HCT116 (cell line): ENCODE data around the gene ALPL. TPM values are rescaled to one million over a fixed set of nuclear protein-coding genes. Genes with fewer than 3 reads are reported as not detected.

Experiments used
- ATAC-seq: fragments of 200-7000 bp; cut with Tn5 transposase; 2 replicates; pipeline ENCODE4 v1.9.1; 2020; ENCODE audit warnings: mild to moderate bottlenecking, moderate library complexity
- BruUV-seq: library from RNA; stranded (reverse); fragments of 400-500 nt; replicated peaks from 2 replicates; lab custom pipeline; 2021; lab: Mats Ljungman, UMichigan
- CTCF ChIA-PET: fragments of 300-600 bp; sonication (Branson Sonifier 250); formaldehyde crosslinking; loops from one replicate; lab custom pipeline; 2021; ENCODE audit warnings: antibody characterized with exemption; lab: Charles Lee
- POLR2A ChIA-PET: fragments of 300-600, 350-600 bp; sonication (Branson Sonifier 250); formaldehyde crosslinking; loops from one replicate; lab custom pipeline; 2021; ENCODE audit warnings: antibody characterized with exemption; lab: Charles Lee
- RAD21 ChIA-PET, 2 experiments: fragments of 300-600 bp; sonication (Branson Sonifier 250); formaldehyde crosslinking; loops; one replicate each; lab custom pipeline; 2023; ENCODE audit warnings: low total read pairs in 2 of 2; ENCODE audit not compliant: uncharacterized antibody in 2 of 2, unreplicated experiment in 2 of 2, low non-redundant PET in 1 of 2; lab: Charles Lee
- DNase-seq: peaks from one replicate; pipeline ENCODE4 v3.0.0-alpha.2; 2010; ENCODE audit warnings: low read depth, low spot score
- H2AFZ ChIP-seq: fragments of 200-600 bp; shearing (Covaris generic), sonication (generic); 2 replicates; pipeline ENCODE4 v1.6.1; 2017; ENCODE audit warnings: low read depth, mixed run types, mixed read lengths, antibody characterized with exemption, low read length; ENCODE audit not compliant: poor library complexity, severe bottlenecking
- H3K27ac ChIP-seq: 2 replicates; pipeline ENCODE4 v1.5.1; 2012; ENCODE audit warnings: low read depth, low read length
- H3K27me3 ChIP-seq: fragments of 200-600 bp; sonication (generic); 2 replicates; pipeline ENCODE4 v1.6.1; 2016; ENCODE audit warnings: mixed run types, low read length, mixed read lengths; ENCODE audit not compliant: insufficient read depth
- H3K36me3 ChIP-seq, 2 experiments: fragments of 200-500 bp in 1 of 2; fragments of 200-600 bp in 1 of 2; sonication (Bioruptor generic) in 1 of 2; sonication (generic) in 1 of 2; 2 replicates each; pipeline versions ENCODE4 v1.5.1 to v1.6.1; 2014 to 2016; ENCODE audit warnings: low read length in 2 of 2, inconsistent platforms in 1 of 2, mixed read lengths in 1 of 2, mixed run types in 1 of 2; ENCODE audit not compliant: insufficient read depth in 2 of 2, control insufficient read depth in 1 of 2
- H3K4me1 ChIP-seq, 2 experiments: fragments of 200-600 bp in 1 of 2; sonication (generic) in 1 of 2; 2 replicates each; pipeline versions ENCODE4 v1.5.1 to v1.6.1; 2012 to 2017; ENCODE audit warnings: low read length in 2 of 2, inconsistent platforms in 1 of 2, mild to moderate bottlenecking in 1 of 2, mixed read lengths in 1 of 2, mixed run types in 1 of 2, moderate library complexity in 1 of 2; ENCODE audit not compliant: insufficient read depth in 2 of 2, control insufficient read depth in 1 of 2
- H3K4me2 ChIP-seq: fragments of 200-600 bp; sonication (generic); 2 replicates; pipeline ENCODE4 v1.6.1; 2017; ENCODE audit warnings: mixed run types, low read length, mixed read lengths
- H3K4me3 ChIP-seq, 2 experiments: fragments of 200-600 bp in 1 of 2; sonication (generic) in 1 of 2; replicated peaks in 1 of 2; 2 replicates each; pipeline ENCODE4 v1.5.1; 2011 to 2016; ENCODE audit warnings: low read length in 2 of 2, control low read depth in 1 of 2, low read depth in 1 of 2, mild to moderate bottlenecking in 1 of 2, mixed read lengths in 1 of 2, mixed run types in 1 of 2
- H3K79me2 ChIP-seq: fragments of 200-600 bp; sonication (generic); 2 replicates; pipeline ENCODE4 v1.6.1; 2017; ENCODE audit warnings: mild to moderate bottlenecking, mixed run types, low read length, moderate library complexity, mixed read lengths; ENCODE audit not compliant: insufficient read depth
- H3K9ac ChIP-seq: fragments of 200-600 bp; sonication (generic); 2 replicates; pipeline ENCODE4 v1.6.1; 2016; ENCODE audit warnings: low read length, mixed read lengths
- H3K9me2 ChIP-seq: fragments of 200-600 bp; sonication (generic), shearing (Covaris generic); 2 replicates; pipeline ENCODE4 v1.6.1; 2017; ENCODE audit warnings: mixed run types, mild to moderate bottlenecking, moderate library complexity; ENCODE audit not compliant: insufficient read depth
- H3K9me3 ChIP-seq, 2 experiments: fragments of 200-500 bp in 1 of 2; fragments of 200-600 bp in 1 of 2; sonication (Bioruptor generic) in 1 of 2; sonication (generic) in 1 of 2; 2 replicates each; pipeline ENCODE4 v1.6.1; 2014 to 2017; ENCODE audit warnings: low read length in 2 of 2, mixed read lengths in 2 of 2, inconsistent platforms in 1 of 2, low read depth in 1 of 2, mild to moderate bottlenecking in 1 of 2, mixed run types in 1 of 2, moderate library complexity in 1 of 2; ENCODE audit not compliant: control insufficient read depth in 1 of 2, insufficient read depth in 1 of 2
- H4K20me1 ChIP-seq: fragments of 200-600 bp; sonication (generic), shearing (Covaris generic); 2 replicates; pipeline ENCODE4 v1.6.1; 2017; ENCODE audit warnings: mixed run types, mild to moderate bottlenecking, moderate library complexity; ENCODE audit not compliant: insufficient read depth
- CBX3 ChIP-seq: IDR thresholded peaks from 2 replicates; pipeline ENCODE4 v1.6.1; 2012; ENCODE audit warnings: low read depth
- CEBPB ChIP-seq: IDR thresholded peaks from 2 replicates; pipeline ENCODE4 v1.6.1; 2012; ENCODE audit warnings: low read depth
- ELF1 ChIP-seq: IDR thresholded peaks from 2 replicates; pipeline ENCODE4 v1.6.1; 2012; ENCODE audit warnings: low read depth, borderline replicate concordance
- EZH2 ChIP-seq: fragments of 200-600 bp; sonication (generic); IDR thresholded peaks from 2 replicates; pipeline ENCODE4 v1.6.1; 2017; ENCODE audit warnings: antibody characterized with exemption, mixed run types
- FOSL1 ChIP-seq: IDR thresholded peaks from 2 replicates; pipeline ENCODE4 v1.6.1; 2012; ENCODE audit warnings: low read depth
- POLR2A ChIP-seq: IDR thresholded peaks from 2 replicates; pipeline ENCODE4 v1.7.0; 2011; ENCODE audit warnings: borderline replicate concordance; ENCODE audit not compliant: insufficient read depth, insufficient read length; ENCODE audit errors: extremely low read depth
- POLR2AphosphoS5 ChIP-seq: IDR thresholded peaks from 2 replicates; pipeline ENCODE4 v1.6.1; 2011; ENCODE audit warnings: mild to moderate bottlenecking, low read depth, low read length, moderate library complexity
- RAD21 ChIP-seq: IDR thresholded peaks from 2 replicates; pipeline ENCODE4 v1.6.1; 2012; ENCODE audit warnings: low read depth, mild to moderate bottlenecking
- SIN3A ChIP-seq: IDR thresholded peaks from 2 replicates; pipeline ENCODE4 v1.6.1; 2012; ENCODE audit warnings: low read depth
- TCF7L2 ChIP-seq: IDR thresholded peaks from 2 replicates; pipeline ENCODE4 v1.7.0; 2011; ENCODE audit warnings: borderline replicate concordance, inconsistent platforms; ENCODE audit not compliant: insufficient read depth, insufficient read length; ENCODE audit errors: extremely low read depth
- ZFX ChIP-seq: fragments of 450-650 bp; IDR thresholded peaks from 2 replicates; pipeline ENCODE4 v1.6.1; 2017
- ZNF274 ChIP-seq: fragments of 200-500 bp; sonication (Bioruptor generic); IDR thresholded peaks from 2 replicates; pipeline ENCODE4 v1.6.1; 2014; ENCODE audit warnings: mild to moderate bottlenecking, low read depth, low read length, inconsistent platforms
- intact Hi-C: fragments of 100-400 bp; cut with micrococcal nuclease; formaldehyde crosslinking; loops from 2 replicates; pipeline ENCODE4 v1.10.0; 2022
- total RNA-seq: library from RNA; stranded (reverse); gene quantifications from one replicate; pipeline ENCODE4 v1.2.1, GENCODE V29; 2021; ENCODE audit not compliant: unreplicated experiment
- TF ChIP-seq, protein P1 (sequence below): IDR thresholded peaks from 2 replicates; pipeline ENCODE4 v1.6.1; 2012
- TF ChIP-seq, protein P2 (sequence below): IDR thresholded peaks from 2 replicates; pipeline ENCODE4 v1.6.1; 2012
- TF ChIP-seq, protein P3 (sequence below): IDR thresholded peaks from 2 replicates; pipeline ENCODE4 v1.6.1; 2011; ENCODE audit warnings: mild to moderate bottlenecking, low read length, moderate library complexity; ENCODE audit not compliant: insufficient replicate concordance; ENCODE audit errors: extremely low read depth

Gene ALPL
- total RNA-seq, 1 experiment from 2014 or later: 0.61 TPM

DNA sequence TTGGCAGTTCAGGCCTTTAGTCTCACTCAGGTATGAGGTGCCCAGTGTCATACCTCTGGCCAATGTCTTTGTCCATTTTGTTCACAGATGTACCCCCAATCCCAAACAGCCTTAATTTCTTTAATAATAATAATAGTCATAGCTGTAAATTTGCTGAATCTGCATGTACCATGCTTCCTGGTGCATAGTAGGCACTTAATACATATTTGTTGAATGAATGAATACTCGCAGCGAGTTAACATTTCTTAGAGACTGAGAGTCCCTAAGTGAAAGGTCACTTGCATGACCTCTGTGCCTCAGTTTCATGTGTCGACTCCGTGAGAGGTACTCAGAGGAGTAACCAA is 12.5 kb downstream of the ALPL start:
- BruUV-seq: no TSS peak
- no peak for DNase-seq
- CTCF ChIA-PET: interaction anchor here (1.1 kb wide), 1 partner anchor 13 kb away, joined by 3 read pairs; no protein-coding TSS in a partner anchor

DNA sequence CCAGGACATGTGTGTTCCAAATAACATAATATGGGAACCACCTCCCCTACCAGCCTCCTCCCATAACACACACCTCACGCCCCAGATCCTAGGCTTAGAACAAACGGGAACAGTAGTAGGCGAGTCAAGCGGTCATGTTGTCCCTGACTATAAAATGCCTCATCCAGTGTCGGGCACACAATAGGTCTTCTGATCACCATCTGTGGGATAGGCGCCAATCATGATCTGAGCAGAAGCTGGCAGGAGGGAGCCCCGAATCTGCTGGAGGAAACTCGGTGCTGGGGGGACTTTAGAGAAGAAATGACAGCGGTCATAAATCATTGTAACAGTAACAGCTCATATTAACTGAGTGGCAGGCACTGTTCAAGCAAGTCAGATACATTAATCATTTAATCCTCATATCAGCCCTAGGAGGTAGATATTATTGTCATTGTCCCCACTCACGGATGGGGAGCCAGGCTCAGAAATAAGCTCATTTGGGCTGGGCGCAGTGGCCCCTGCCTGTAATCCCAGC is 13.4 kb downstream of the ALPL start:
- Histone ChIP-seq H3K9ac (no peak overlapping the region), H3K27ac (no peak overlapping the region), H3K36me3 (no peaks in the 10 kb centered on the region), H3K4me1 (peaks cover 0 to 10% of the 10 kb centered on the region in 2 experiments; a peak in 2 of 4 replicates), H2AFZ (no peak overlapping the region), H3K9me2 (no peaks in the 10 kb centered on the region), H3K79me2 (no peaks in the 10 kb centered on the region), H4K20me1 (no peaks in the 10 kb centered on the region), H3K27me3 (no peaks in the 10 kb centered on the region), H3K9me3 (no peaks in the 10 kb centered on the region), H3K4me3 (no peak overlapping the region), H3K4me2 (no peak overlapping the region)
- ChIA-PET RAD21 (no interaction called here), CTCF (interaction anchor here (1.1 kb wide), 1 partner anchor 13 kb away, joined by 3 read pairs; no protein-coding TSS in a partner anchor), POLR2A (no interaction called here)
- TF ChIP-seq POLR2A (no peak), ELF1 (no peak), EZH2 (no peak), SIN3A (no peak), ZFX (no peak), POLR2AphosphoS5 (no peak), TCF7L2 (no peak), RAD21 (no peak), ZNF274 (no peak), CBX3 (no peak), FOSL1 (no peak), CEBPB (no peak)
- TF ChIP-seq, protein P1, sequence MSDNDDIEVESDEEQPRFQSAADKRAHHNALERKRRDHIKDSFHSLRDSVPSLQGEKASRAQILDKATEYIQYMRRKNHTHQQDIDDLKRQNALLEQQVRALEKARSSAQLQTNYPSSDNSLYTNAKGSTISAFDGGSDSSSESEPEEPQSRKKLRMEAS: no peak
- TF ChIP-seq, protein P2, sequence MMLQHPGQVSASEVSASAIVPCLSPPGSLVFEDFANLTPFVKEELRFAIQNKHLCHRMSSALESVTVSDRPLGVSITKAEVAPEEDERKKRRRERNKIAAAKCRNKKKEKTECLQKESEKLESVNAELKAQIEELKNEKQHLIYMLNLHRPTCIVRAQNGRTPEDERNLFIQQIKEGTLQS: no peak
- TF ChIP-seq, protein P3, sequence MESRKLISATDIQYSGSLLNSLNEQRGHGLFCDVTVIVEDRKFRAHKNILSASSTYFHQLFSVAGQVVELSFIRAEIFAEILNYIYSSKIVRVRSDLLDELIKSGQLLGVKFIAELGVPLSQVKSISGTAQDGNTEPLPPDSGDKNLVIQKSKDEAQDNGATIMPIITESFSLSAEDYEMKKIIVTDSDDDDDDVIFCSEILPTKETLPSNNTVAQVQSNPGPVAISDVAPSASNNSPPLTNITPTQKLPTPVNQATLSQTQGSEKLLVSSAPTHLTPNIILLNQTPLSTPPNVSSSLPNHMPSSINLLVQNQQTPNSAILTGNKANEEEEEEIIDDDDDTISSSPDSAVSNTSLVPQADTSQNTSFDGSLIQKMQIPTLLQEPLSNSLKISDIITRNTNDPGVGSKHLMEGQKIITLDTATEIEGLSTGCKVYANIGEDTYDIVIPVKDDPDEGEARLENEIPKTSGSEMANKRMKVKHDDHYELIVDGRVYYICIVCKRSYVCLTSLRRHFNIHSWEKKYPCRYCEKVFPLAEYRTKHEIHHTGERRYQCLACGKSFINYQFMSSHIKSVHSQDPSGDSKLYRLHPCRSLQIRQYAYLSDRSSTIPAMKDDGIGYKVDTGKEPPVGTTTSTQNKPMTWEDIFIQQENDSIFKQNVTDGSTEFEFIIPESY: no peak
- ATAC-seq: no peak
- intact Hi-C loops: no loop called here
- no peak for DNase-seq
- BruUV-seq: no TSS peak

More for the DNA sequence above, 12.5 kb downstream of the ALPL start:
- Histone ChIP-seq H3K27me3 (no peaks in the 10 kb centered on the region), H3K79me2 (no peaks in the 10 kb centered on the region), H3K4me3 (no peak overlapping the region), H3K9ac (no peak overlapping the region), H3K9me3 (no peaks in the 10 kb centered on the region), H3K9me2 (no peaks in the 10 kb centered on the region), H3K27ac (no peak overlapping the region), H4K20me1 (no peaks in the 10 kb centered on the region), H3K4me2 (no peak overlapping the region), H3K36me3 (no peaks in the 10 kb centered on the region), H3K4me1 (peaks cover 0 to 10% of the 10 kb centered on the region in 2 experiments; a peak in 2 of 4 replicates), H2AFZ (no peak overlapping the region)
- POLR2A ChIA-PET: no interaction called here
- TF ChIP-seq ELF1: no peak
- RAD21 ChIA-PET: no interaction called here
- ATAC-seq: no peak
- intact Hi-C loops: no loop called here
